ENCODE results near the gene IL1RAPL2.

DNA sequence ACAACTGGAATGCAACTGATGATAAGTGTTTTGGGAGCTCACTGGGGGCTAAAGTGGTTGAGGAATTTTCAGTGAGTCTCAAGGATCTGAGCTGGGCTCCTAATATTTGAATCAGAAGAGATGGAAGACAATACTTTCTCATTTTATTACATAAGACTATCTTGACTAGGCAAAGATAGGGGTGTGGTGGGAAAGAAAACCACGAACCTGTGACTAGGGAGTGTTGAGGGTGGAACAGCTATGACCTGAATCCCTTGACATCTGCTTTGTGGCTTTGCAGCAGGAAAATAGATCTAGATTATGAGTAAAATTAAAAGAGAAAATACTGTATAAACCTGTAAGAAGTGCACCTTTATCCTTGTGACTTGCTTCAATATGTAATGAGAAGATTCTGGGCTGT, 949.6 kb downstream of the IL1RAPL2 start:
- TF ChIP-seq EZH2 (IDR thresholded peaks at IDR 0.05; ENCODE audit: borderline replicate concordance, insufficient read depth, low read depth, low read length, poor library complexity, severe bottlenecking) (no peak), CTCF (IDR thresholded peaks at IDR 0.05) (no peak)

Data from B cell (primary cell).